Stimulated activated CD4-positive, alpha-beta T cell treated with anti-CD3 and anti-CD28 coated beads, Interleukin-12 subunit alpha, Interleukin-12 subunit beta, amount 100 ng/mL, for 48 hours (primary cell): Measurements from ENCODE around the gene FTCD.
"Not testable (repeated sequence)": the region's sequence is repeated elsewhere in the genome, so short reads cannot be mapped to it uniquely, and the experiment has no call there.

Experiments used
- DNase-seq, 3 donors: peaks; one replicate each; pipeline ENCODE4 v3.0.0-alpha.2; 2020; ENCODE audit warnings: low read depth in 2 of 3, low spot score in 1 of 3

FTCD gene

GRCh38 chr21:46140352-46141003 lies 14.9 kb downstream of the FTCD start:
- DNase-seq: not testable (repeated sequence)

GRCh38 chr21:46139686-46140085 lies 15.7 kb downstream of the FTCD start:
- DNase-seq: no peak

GRCh38 chr21:46138383-46138970 lies 16.9 kb downstream of the FTCD start:
- no peak for DNase-seq

GRCh38 chr21:46137908-46138307 lies 17.5 kb downstream of the FTCD start:
- no peak for DNase-seq

DNA sequence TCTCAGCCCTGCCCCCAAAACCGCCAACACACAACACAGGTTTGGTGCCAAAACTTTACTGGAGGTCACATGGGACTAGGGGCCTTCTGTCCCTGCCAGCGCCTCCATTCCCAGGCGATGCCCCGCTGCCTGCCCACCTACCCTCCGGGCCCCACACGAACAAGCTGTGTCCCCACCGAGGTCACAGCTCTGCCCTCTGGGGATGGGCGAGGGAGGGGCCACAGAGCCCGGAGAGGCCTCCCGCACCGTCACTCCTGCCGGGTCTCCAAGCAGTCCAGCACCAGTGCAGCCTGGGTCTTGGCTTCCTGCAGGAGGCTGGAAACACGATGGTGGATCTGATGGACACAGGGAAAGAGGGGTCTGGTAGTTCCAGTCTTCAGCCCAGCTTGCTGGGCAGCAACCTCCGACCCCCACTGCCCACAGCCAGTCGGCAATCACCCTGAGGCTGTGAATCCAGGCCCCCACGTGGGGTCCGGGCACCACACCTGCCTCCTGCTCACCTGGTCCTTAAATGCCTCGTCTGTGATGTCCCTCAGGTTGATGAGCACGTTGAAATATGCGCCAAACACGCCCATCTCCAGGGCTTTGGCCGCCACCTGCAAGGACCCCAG lies 18.5 kb downstream of the FTCD start:
- no peak for DNase-seq

GRCh38 chr21:46135782-46136395 lies 19.5 kb downstream of the FTCD start:
- no peak for DNase-seq

- no peak for DNase-seq
These were observed 23.3 kb downstream of the FTCD start for GRCh38 chr21:46131838-46132651.

DNA sequence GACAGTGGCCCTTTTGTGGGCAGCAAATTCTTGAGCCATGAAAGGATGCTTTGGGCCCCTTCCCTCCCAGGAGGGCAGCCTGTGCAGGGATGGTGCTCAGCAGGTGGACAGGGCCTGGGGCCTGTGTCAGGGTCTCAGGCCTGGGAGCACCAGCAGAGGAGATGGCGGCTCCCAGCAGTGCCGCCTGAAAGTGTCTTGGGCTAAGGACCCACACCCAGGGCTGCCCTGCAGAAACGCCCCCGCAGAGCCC lies 23.9 kb downstream of the FTCD start:
- no peak for DNase-seq

DNA sequence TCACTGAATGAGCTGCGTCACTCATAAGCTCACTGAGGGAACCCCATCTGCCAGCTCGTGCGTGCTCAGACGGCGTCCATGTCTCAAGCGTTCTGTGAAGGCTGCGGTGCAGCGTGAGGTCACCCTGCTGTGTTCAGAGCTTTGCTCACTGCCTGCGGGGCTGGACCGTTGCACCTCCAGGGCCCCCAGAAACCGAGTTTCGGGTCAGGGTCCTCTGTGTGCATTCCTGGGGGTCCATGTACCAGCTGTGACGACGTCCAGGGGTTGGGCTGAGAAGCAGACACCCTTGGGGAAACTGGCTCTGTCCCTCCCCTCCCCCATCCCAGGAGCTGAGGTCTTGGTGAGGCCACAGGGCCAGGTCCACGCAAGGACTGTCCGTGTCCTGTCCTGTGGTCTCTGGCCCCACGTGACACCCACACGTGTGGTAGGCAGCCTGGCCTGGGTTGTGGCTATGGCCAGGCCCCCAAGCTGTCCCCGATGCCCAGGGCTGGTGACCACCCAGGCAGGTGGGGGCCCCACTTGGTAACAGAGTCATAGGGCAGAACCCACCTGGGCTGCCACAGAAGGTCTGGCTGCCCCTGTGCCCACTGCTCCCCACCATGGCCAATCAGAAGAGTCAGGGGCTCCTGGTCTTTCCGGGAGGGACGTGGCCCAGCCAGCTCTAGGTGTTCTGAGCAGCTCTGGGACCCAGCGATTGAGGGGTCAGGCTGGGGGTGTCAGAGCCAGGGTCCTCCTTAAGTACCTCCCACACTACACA lies 24.4 kb downstream of the FTCD start:
- DNase-seq: no peak

DNA sequence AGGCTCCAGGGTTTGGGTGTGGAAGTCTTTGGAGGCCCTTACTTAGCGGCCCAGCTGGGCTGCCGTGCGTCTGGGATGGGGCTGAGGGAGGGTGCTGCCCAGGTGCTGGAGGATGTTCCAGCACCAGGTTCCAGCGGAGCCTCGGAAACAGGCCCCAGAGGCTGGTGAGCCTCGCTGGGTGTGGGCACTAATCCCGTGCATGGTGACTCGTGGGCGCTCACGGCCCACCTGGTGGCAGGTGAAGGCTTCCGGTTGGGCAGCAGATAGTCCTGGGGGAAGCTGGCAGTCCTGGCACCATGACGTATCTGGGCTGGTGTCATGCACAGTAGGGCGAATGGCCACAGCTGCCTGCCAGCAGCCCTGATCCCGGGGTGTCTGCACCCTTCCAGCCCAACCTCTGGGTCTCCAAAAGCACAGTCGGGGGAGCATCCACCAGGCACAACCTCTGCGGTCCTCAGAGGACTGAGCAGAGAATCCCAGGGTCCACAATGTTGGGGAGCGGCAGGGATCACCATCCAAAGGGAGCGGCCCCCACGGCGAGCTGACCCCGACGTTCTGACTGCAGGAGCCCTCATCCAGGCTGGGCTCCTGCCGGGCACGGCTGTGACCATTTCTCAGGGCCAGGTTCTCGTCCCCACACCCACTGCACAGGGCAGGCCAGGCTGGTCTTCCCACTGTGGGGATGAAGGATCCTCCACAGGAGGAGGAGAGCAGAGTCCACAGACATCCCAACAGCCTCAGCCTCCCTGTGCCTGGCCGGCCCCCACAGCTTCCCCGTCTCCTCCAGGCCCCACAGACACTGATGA lies 25.3 kb downstream of the FTCD start:
- no peak for DNase-seq

- DNase-seq: no peak
These were observed 26.3 kb downstream of the FTCD start for GRCh38 chr21:46128933-46129571.

DNA sequence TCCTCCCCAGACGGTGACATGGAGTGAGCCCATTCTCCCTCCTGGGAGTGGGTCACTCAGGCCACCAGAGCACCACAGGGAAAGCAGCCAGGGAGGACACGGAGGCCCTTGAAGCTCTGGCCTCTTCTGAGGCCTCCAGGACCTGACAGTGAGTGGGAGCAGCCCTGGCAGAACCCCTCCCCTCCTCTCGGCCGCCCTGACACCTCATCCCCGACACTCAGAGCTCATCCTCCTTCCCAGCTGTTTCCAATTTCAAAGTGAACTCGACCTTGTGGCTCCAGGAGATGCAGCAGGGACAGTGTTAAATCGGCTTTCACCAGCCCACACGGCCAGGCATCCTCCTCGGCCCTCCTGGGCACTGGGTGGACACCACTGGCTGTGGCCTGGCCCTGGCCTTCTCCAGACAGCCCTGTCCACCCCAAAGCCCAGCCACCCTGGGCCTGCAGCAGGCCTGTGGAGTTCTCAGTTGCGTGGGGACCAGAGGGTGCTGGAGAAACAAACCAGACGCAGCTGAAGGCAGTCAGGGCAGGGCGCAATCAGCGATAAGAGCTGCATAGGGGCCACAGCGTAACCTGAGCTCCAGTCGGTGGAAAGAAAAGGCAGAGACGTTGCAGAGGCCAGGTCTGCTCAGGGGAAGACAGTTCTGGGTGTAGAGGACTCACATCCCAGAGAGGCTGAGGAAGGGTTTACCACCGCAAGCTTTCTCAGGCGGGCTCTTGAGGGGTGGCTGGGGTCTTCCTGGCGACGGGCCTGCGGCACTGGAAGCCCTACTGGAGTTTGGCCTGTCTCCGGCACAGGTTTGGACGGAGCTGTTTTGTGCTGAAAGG lies 27.1 kb downstream of the FTCD start:
- DNase-seq: no peak

DNA sequence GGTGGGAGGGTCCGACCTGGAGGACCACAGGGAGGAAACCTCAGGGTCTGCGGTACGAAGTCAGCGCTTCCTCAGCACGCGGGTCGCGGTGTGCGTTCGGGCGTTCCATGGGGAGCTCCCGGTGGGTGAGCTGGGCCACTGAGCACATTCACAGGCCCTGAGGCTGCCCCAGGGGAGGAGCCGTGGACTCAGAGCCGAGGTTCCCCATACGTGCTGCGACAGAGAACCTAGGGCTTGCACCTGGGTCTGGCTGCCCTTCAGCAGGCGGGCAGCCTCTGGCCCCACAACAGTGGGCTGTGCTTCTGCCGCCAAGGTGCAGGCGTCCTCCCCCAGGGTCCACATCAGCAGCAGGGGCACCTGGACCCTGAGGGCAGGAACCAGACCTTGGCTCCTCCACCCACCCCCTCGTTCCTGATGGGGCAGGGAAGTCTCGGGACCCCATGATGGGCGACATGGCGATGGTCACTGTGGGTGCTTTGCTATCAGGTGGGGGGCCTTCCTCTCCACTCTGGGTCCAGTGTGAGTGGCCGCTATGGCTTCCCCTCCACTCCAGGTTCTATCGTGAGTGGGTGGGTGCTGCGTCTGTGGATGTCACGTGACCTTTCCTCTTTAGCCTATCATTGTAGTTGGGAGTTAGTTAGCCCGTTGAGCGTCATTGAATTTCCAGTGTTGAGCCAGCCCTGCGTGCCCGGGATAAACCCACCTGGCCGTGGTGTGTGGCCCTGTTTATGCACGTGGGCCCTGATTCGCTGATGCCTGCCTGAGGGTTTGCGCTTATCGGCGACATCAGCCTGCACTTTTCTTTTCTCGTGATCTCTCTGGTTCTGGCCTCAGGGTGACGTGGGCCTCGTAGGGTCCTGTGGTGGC lies 27.9 kb downstream of the FTCD start:
- no peak for DNase-seq

DNA sequence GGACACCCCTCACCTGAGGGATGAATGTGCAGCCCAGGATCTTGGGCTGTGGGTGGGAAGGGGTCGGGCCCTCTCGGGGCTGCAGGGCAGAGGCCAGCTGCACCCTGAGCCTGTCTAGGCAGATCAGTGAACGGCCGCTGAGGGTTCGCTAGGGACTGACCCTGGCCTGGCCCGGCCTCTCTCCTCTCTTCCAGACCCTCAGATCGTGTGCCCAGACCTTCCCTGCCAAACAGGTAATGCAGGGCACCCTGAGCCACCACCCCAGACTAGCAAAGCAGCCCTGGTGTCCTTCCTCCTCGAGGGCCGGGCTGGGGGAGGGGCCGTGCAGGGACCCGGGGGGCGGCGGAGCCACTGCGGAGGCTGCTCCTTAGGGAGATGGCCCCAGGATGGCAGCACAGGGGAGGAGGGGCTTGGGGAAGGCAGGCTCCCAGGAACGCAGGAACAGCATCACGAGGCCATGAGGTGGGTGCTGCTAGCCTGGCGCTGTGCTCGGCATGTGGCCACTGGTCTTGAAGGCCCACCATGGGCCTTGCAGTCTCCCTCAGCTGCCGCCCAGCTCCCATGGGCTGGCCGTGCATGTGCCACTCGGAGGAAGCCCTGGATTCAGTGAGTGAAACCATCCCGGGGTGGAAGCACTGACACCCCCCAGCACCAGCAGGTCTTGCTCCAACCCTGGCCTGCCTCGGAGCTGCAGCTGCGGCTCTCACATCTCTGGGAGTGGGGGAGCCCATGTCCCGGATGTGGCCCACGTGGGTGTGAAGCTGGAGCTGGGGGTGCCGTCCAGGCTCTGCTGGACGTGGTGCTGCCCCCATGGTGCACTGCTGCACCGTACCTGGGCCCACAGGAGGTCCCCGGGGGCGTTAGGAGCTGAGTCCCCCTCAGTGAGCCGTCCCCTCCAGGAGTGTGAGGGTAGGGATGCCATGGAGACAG lies 28.8 kb downstream of the FTCD start:
- no peak for DNase-seq

- DNase-seq: no peak
These were observed 29.5 kb downstream of the FTCD start for GRCh38 chr21:46125846-46126301.

GRCh38 chr21:46124926-46125845 lies 30.2 kb downstream of the FTCD start:
- DNase-seq: no peak
